ENCODE measurements around the gene PTK7. TPM values are rescaled to one million over a fixed set of nuclear protein-coding genes. Genes with fewer than 3 reads are reported as not detected.

The PTK7 gene
- total and polyA plus RNA-seq, 2 experiments from 2014 or later, result 46.1 to 147 TPM

- no peak for TF ChIP-seq REST (IDR thresholded peaks at IDR 0.05; ENCODE audit: unreplicated experiment)
- TF ChIP-seq ZNF462 (CRISPR knock-in tag; IDR thresholded peaks at IDR 0.05), result no peak
- TF ChIP-seq ZNF114 (CRISPR knock-in tag; IDR thresholded peaks at IDR 0.05), result no peak
These were observed 49.4 kb downstream of the PTK7 start (continued) for GRCh38 chr6:43125555-43125954.

GRCh38 chr6:43127180-43127579 is 51.1 kb downstream of the PTK7 start:
- H3K4me3 Mint-ChIP-seq, result no peak overlapping the region
- H4K20me1 ChIP-seq (replicated peaks; ENCODE audit: insufficient read depth), result peaks cover 6% of the 10 kb centered on the region; the same call in 1 of the 2 replicates
- TF ChIP-seq EZH2phosphoT487 (IDR thresholded peaks at IDR 0.05; ENCODE audit: unreplicated experiment), result no peak
- TF ChIP-seq CREB1 (CRISPR knock-in tag; IDR thresholded peaks at IDR 0.05; ENCODE audit: low read depth), result no peak
- no peak for TF ChIP-seq ZNF462 (CRISPR knock-in tag; IDR thresholded peaks at IDR 0.05)
- no peak for TF ChIP-seq STAT1 (IDR thresholded peaks at IDR 0.05; ENCODE audit: unreplicated experiment)

More at GRCh38 chr6:43127180-43127579, 51.1 kb downstream of the PTK7 start:
- Mint-ChIP-seq H3K36me3 (ENCODE audit: low read depth) (peaks cover 13% of the 10 kb centered on the region), H3K9me3 (no peaks in the 10 kb centered on the region; the same call in 2 of the 3 replicates), H3K27ac (no peak overlapping the region), H3K27me3 (ENCODE audit: insufficient read depth, low read depth, poor library complexity) (peaks cover 26% of the 10 kb centered on the region), H3K4me1 (peaks cover 39% of the 10 kb centered on the region)
- no peak overlapping the region for H3K27ac ChIP-seq (ENCODE audit: low read depth)
- H3F3A ChIP-seq (replicated peaks; ENCODE audit: low read depth), result no peaks in the 10 kb centered on the region
- no peaks in the 10 kb centered on the region for H3K27me3 ChIP-seq (ENCODE audit: insufficient read depth)
- peaks cover 58% of the 10 kb centered on the region for H3K79me2 ChIP-seq (replicated peaks; ENCODE audit: insufficient read depth)
- no peak overlapping the region for H2AFZ ChIP-seq
- no peak overlapping the region for H3K4me3 ChIP-seq
- no peaks in the 10 kb centered on the region for H3K9me2 ChIP-seq (ENCODE audit: insufficient read depth)
- H3K36me3 ChIP-seq (ENCODE audit: insufficient read depth), result no peaks in the 10 kb centered on the region
- H3K4me1 ChIP-seq (ENCODE audit: insufficient read depth), result peaks cover 10% of the 10 kb centered on the region
- DNase-seq (ENCODE audit: low spot score) (no peak), ATAC-seq (no peak)
- H3K4me2 ChIP-seq, result no peak overlapping the region

Measured in GM23338 (cell line).